Ascending aorta (tissue), 2 donors: ENCODE measurements around the gene DENND2C. TPM values are rescaled to one million over a fixed set of nuclear protein-coding genes. Genes with fewer than 3 reads are reported as not detected.

Source experiments
- DNase-seq, 2 donors: peaks; one replicate each; pipeline ENCODE4 v3.0.0-alpha.2; 2019; ENCODE audit warnings: low spot score in 2 of 2
- H3K27ac ChIP-seq, 2 donors: fragments of 200-600 bp; sonication (generic); one replicate each; pipeline ENCODE4 v1.5.1; 2016 to 2017; ENCODE audit warnings: mild to moderate bottlenecking in 1 of 2
- H3K27me3 ChIP-seq: fragments of 200-600 bp; sonication (generic); one replicate; pipeline ENCODE4 v1.5.1; 2017
- H3K36me3 ChIP-seq, 2 donors: fragments of 200-600 bp; sonication (generic); one replicate each; pipeline ENCODE4 v1.5.1; 2016
- H3K4me1 ChIP-seq, 2 donors: fragments of 200-600 bp; sonication (generic); one replicate each; pipeline ENCODE4 v1.5.1; 2016 to 2017; ENCODE audit warnings: mild to moderate bottlenecking in 1 of 2
- H3K4me3 ChIP-seq, 2 donors: fragments of 200-600 bp; sonication (generic); one replicate each; pipeline ENCODE4 v1.5.1; 2016 to 2017; ENCODE audit warnings: mild to moderate bottlenecking in 1 of 2
- H3K9me3 ChIP-seq, 2 donors: fragments of 200-600 bp; sonication (generic); one replicate each; pipeline ENCODE4 v1.5.1; 2016
- intact Hi-C: fragments of 100-400 bp; cut with DNase I; formaldehyde crosslinking; loops from one replicate; pipeline ENCODE4 v1.15.1; 2023
- total RNA-seq: library from RNA; depleted of rRNA; stranded (reverse); fragments of >200 nt; gene quantifications from one replicate; pipeline ENCODE4 v1.1.0, GENCODE V29; 2016
- TF ChIP-seq, protein P1 (sequence below), 3 experiments: fragments of 200-600 bp in 2 of 3; fragments of 450-650 bp in 1 of 3; sonication (generic) in 2 of 3; IDR thresholded peaks; one replicate each; pipeline ENCODE4 v1.5.1; 2016 to 2019; ENCODE audit warnings: antibody characterized with exemption in 3 of 3, mild to moderate bottlenecking in 1 of 3, moderate library complexity in 1 of 3

DENND2C gene
- total RNA-seq, 1 donor from 2014 or later = 5.4 TPM

DNA sequence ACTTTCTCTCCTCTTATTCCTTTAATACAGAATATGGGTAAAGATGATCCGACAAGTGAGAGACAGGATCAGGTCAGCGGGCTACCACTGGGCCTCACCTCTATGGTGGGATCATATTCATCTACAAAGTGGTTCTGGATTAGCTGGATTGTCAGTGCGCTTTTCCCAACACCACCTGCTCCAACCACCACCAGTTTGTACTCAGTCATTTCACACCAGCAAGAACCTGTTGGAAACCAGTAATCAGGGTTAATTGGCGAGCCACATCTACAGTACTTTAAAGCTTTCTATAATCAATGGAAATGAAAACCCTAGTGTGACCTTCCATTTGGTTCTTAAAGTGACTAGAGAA lies 46.1 kb upstream of the DENND2C start:
- TF ChIP-seq, protein P1, sequence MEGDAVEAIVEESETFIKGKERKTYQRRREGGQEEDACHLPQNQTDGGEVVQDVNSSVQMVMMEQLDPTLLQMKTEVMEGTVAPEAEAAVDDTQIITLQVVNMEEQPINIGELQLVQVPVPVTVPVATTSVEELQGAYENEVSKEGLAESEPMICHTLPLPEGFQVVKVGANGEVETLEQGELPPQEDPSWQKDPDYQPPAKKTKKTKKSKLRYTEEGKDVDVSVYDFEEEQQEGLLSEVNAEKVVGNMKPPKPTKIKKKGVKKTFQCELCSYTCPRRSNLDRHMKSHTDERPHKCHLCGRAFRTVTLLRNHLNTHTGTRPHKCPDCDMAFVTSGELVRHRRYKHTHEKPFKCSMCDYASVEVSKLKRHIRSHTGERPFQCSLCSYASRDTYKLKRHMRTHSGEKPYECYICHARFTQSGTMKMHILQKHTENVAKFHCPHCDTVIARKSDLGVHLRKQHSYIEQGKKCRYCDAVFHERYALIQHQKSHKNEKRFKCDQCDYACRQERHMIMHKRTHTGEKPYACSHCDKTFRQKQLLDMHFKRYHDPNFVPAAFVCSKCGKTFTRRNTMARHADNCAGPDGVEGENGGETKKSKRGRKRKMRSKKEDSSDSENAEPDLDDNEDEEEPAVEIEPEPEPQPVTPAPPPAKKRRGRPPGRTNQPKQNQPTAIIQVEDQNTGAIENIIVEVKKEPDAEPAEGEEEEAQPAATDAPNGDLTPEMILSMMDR (IDR thresholded peaks at IDR 0.05) = no peak
- intact Hi-C loops = loop anchor here (1.0 to 10.0 kb wide), 5 partner anchors 41 to 371 kb away; partner anchors contain the start of genes BCAS2, CSDE1, DENND2C and TRIM33
- Histone ChIP-seq H3K4me3 (peak overlapping the region; percentile 86 to 99), H3K27ac (peak overlapping the region; percentile 87 to 95), H3K4me1 (peaks cover 3 to 12% of the 10 kb centered on the region in 2 donors), H3K36me3 (peaks cover 42 to 51% of the 10 kb centered on the region in 2 donors), H3K27me3 (no peaks in the 10 kb centered on the region), H3K9me3 (no peaks in the 10 kb centered on the region)
- no peak for DNase-seq

DNA sequence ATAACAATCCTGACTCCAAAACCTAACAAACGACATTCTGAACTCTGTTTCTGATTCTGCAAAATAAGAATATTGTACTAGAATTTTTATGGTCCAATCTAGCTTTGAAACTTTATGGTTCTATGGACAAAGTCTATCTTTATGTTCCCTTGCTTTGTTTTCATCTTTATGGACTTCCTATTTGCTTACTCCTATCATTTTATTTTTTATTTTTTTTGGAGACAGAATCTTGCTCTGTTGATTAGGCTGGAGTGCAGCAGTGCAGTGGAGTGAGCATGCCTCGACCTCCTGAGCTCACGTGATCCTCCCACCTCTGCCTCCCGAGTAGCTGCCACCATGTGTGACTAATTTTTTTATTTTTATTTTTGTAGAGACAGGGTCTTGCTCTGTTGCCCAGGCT lies 43.1 kb upstream of the DENND2C start:
- Histone ChIP-seq H3K4me1 (peaks cover 3 to 12% of the 10 kb centered on the region in 2 donors), H3K27ac (no peak overlapping the region), H3K9me3 (no peaks in the 10 kb centered on the region), H3K36me3 (peaks cover 30 to 47% of the 10 kb centered on the region in 2 donors), H3K4me3 (no peak overlapping the region), H3K27me3 (no peaks in the 10 kb centered on the region)
- intact Hi-C loops = loop anchor here (10.0 kb wide), 1 partner anchor 368 kb away; no protein-coding TSS in a partner anchor
- TF ChIP-seq, protein P1 (IDR thresholded peaks at IDR 0.05) = no peak
- DNase-seq = no peak

DNA sequence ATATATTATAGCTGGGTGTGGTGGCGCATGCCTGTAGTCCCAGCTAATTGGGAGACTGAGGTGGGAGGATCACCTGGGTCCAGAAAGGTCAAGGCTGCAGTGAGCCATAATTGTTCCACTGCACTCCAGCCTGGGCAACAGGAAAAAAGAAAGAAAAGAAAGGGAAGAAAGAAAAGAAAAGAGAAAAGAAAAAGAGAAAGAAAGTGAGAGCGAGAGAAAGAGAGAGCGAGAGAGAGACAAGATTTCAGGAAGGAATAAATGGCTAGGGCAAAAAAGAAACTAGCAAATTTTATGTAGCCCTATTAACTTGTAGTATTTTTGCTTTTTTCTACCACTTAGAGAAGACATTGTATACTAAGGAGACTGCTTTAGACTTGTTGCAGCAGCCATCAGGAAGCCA lies 40.5 kb upstream of the DENND2C start:
- Histone ChIP-seq H3K27me3 (no peaks in the 10 kb centered on the region), H3K4me3 (no peak overlapping the region), H3K9me3 (no peaks in the 10 kb centered on the region), H3K27ac (no peak overlapping the region), H3K4me1 (peaks cover 3 to 9% of the 10 kb centered on the region in 2 donors), H3K36me3 (peaks cover 43 to 65% of the 10 kb centered on the region in 2 donors)
- intact Hi-C loops = loop anchor here (10.0 kb wide), 1 partner anchor 366 kb away; no protein-coding TSS in a partner anchor
- DNase-seq = no peak
- TF ChIP-seq, protein P1 (IDR thresholded peaks at IDR 0.05) = no peak

DNA sequence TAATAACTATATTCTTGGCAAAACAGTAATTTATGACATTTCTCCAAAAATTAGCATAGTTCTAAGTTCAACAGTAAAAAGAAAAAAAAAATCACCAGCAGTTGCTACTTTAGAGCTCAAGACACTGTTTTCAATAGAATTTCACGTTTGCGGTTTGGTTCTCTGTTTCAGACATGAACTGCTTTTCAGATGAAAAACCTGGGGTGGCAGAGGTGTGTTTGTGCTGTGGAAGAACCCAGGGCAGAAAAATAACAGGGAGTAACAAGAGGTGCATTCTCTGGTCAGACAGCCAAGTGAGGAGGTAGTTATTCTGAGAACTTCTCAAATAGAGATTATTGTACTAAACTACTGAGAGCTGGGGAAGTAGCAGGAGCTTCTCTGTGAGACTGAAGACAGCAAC lies 37.8 kb upstream of the DENND2C start:
- TF ChIP-seq, protein P1 (IDR thresholded peaks at IDR 0.05) = no peak
- Histone ChIP-seq H3K36me3 (peaks cover 40 to 55% of the 10 kb centered on the region in 2 donors), H3K4me3 (no peak overlapping the region), H3K4me1 (no peaks in the 10 kb centered on the region), H3K27ac (no peak overlapping the region), H3K27me3 (no peaks in the 10 kb centered on the region), H3K9me3 (no peaks in the 10 kb centered on the region)
- no peak for DNase-seq
- intact Hi-C loops = no loop called here

DNA sequence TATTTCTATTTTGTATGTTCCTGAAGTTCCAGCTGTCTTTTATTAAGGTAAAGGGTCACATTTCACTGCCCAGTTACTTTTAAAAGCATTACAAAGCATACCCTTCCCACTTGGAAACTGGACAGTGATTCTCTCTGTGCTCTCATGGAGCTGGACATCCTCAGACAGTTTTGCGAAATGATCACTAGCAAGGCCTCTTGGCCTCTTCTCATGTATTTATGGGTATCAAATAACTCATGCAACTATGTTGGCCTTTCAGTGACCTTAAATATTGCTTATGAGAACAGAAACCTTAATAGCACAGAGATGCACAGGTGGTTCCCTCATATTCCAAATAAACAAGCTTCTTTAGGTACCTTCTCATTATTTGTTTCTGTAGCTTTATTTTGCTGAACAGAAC lies 33.4 kb upstream of the DENND2C start:
- TF ChIP-seq, protein P1 (IDR thresholded peaks at IDR 0.05) = no peak
- intact Hi-C loops = no loop called here
- no peaks in the 10 kb centered on the region for H3K4me1 ChIP-seq
- no peaks in the 10 kb centered on the region for H3K9me3 ChIP-seq
- peaks cover 22 to 27% of the 10 kb centered on the region in 2 donors for H3K36me3 ChIP-seq
- DNase-seq = no peak
- H3K27ac ChIP-seq = no peak overlapping the region
- H3K27me3 ChIP-seq = no peaks in the 10 kb centered on the region
- no peak overlapping the region for H3K4me3 ChIP-seq

DNA sequence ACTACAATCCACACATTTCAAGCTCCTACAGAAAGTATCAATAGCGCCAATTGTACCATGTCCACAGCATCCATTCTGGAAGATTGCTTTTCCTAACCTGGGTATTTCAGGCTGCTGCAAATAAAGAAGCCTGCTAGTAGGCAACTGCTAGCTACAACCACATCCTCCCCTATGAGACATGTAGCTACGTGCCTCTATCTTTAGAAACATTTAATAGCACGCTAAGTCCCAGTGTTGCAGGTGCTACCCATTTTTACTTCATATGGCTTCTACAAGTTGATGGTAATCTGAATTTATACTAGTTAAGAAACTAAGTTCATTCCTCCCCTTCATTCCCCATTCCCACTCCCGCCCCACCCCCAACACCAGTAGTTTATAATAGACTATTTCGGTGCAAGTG lies 32.9 kb upstream of the DENND2C start:
- H3K9me3 ChIP-seq = no peaks in the 10 kb centered on the region
- H3K4me3 ChIP-seq = no peak overlapping the region
- TF ChIP-seq, protein P1 (IDR thresholded peaks at IDR 0.05) = no peak
- H3K27me3 ChIP-seq = no peaks in the 10 kb centered on the region
- DNase-seq = no peak
- intact Hi-C loops = no loop called here
- H3K4me1 ChIP-seq = no peaks in the 10 kb centered on the region
- H3K27ac ChIP-seq = no peak overlapping the region
- peaks cover 17 to 22% of the 10 kb centered on the region in 2 donors for H3K36me3 ChIP-seq
